HL-60/S4 treated with phorbol 12-myristate 13-acetate at 8.2 ng/mL for 4 days and 3 days (cell line): ENCODE data around the gene KRTAP10-9.
"Not testable (repeated sequence)": the region's sequence is repeated elsewhere in the genome, so short reads cannot be mapped to it uniquely, and the experiment has no call there.

ENCODE experiments used
- in situ Hi-C: fragments of 300-500 bp; cut with MboI; formaldehyde crosslinking; loops from 2 replicates; pipeline ENCODE4 v1.15.0; 2022; ENCODE audit warnings: low sequenced_read_pairs

The KRTAP10-9 gene

GRCh38 chr21:44638506-44639330 lies 11.8 kb downstream of the KRTAP10-9 start:
- in situ Hi-C loops, result not testable (repeated sequence)

- in situ Hi-C loops, result no loop called here
Measured at GRCh38 chr21:44639331-44639655, 12.4 kb downstream of the KRTAP10-9 start.

GRCh38 chr21:44640761-44641160 lies 13.9 kb downstream of the KRTAP10-9 start:
- in situ Hi-C loops, result no loop called here

- in situ Hi-C loops, result no loop called here
Measured at GRCh38 chr21:44643741-44644310, 16.9 kb downstream of the KRTAP10-9 start.

GRCh38 chr21:44644878-44645277 lies 18.0 kb downstream of the KRTAP10-9 start:
- in situ Hi-C loops, result no loop called here

GRCh38 chr21:44646366-44647221 lies 19.7 kb downstream of the KRTAP10-9 start, which contains the start of gene KRTAP10-11:
KRTAP10-11 (plus strand) TSS chr21:44646414; CDS start chr21:44646459, 45 bp downstream.
- in situ Hi-C loops, result not testable (repeated sequence)

GRCh38 chr21:44647222-44647552 lies 20.3 kb downstream of the KRTAP10-9 start:
- in situ Hi-C loops, result no loop called here

- in situ Hi-C loops, result no loop called here
Measured at GRCh38 chr21:44648557-44649311, 21.8 kb downstream of the KRTAP10-9 start.

- in situ Hi-C loops, result no loop called here
Measured at GRCh38 chr21:44649521-44650100, 22.7 kb downstream of the KRTAP10-9 start.

GRCh38 chr21:44650265-44650972 lies 23.5 kb downstream of the KRTAP10-9 start:
- in situ Hi-C loops, result no loop called here

GRCh38 chr21:44650973-44651675 lies 24.2 kb downstream of the KRTAP10-9 start:
- in situ Hi-C loops, result no loop called here

GRCh38 chr21:44653123-44653522 lies 26.2 kb downstream of the KRTAP10-9 start:
- in situ Hi-C loops, result no loop called here

GRCh38 chr21:44653656-44654575 lies 27.0 kb downstream of the KRTAP10-9 start:
- in situ Hi-C loops, result no loop called here

- in situ Hi-C loops, result no loop called here
Measured at GRCh38 chr21:44654576-44655175, 27.8 kb downstream of the KRTAP10-9 start, which contains the start of gene KRTAP12-4. KRTAP12-4 (minus strand) TSS chr21:44654659; CDS start chr21:44654614, 45 bp downstream.

GRCh38 chr21:44656868-44657267 lies 30.0 kb downstream of the KRTAP10-9 start:
- in situ Hi-C loops, result no loop called here

- in situ Hi-C loops, result no loop called here
Measured at GRCh38 chr21:44657635-44658540, 31.0 kb downstream of the KRTAP10-9 start, which contains the start of gene KRTAP12-3. KRTAP12-3 (plus strand) TSS chr21:44657932; CDS start chr21:44657980, 48 bp downstream.

GRCh38 chr21:44658541-44658910 lies 31.6 kb downstream of the KRTAP10-9 start:
- in situ Hi-C loops, result no loop called here
